ENCODE results near the gene PCSK4.
"Not testable (repeated sequence)": the region's sequence is repeated elsewhere in the genome, so short reads cannot be mapped to it uniquely, and the experiment has no call there.

PCSK4 gene

GRCh38 chr19:1503925-1504773 is 14.0 kb upstream of the PCSK4 start:
- H3K4me3 ChIP-seq (replicated peaks; ENCODE audit: low read depth, low read length) = no peak overlapping the region
- no peaks in the 10 kb centered on the region; the same call in 1 of the 2 replicates for H3K27me3 ChIP-seq (replicated peaks; ENCODE audit: control insufficient read depth, insufficient read depth, low read length)
- H3K36me3 ChIP-seq (ENCODE audit: control insufficient read depth, insufficient read depth, low read length) = no peaks in the 10 kb centered on the region
- no peak for DNase-seq (ENCODE audit: extremely low read depth, insufficient read length)
- TF ChIP-seq, protein P1, sequence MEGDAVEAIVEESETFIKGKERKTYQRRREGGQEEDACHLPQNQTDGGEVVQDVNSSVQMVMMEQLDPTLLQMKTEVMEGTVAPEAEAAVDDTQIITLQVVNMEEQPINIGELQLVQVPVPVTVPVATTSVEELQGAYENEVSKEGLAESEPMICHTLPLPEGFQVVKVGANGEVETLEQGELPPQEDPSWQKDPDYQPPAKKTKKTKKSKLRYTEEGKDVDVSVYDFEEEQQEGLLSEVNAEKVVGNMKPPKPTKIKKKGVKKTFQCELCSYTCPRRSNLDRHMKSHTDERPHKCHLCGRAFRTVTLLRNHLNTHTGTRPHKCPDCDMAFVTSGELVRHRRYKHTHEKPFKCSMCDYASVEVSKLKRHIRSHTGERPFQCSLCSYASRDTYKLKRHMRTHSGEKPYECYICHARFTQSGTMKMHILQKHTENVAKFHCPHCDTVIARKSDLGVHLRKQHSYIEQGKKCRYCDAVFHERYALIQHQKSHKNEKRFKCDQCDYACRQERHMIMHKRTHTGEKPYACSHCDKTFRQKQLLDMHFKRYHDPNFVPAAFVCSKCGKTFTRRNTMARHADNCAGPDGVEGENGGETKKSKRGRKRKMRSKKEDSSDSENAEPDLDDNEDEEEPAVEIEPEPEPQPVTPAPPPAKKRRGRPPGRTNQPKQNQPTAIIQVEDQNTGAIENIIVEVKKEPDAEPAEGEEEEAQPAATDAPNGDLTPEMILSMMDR (IDR thresholded peaks at IDR 0.05; ENCODE audit: insufficient read depth, low read length, poor library complexity, severe bottlenecking) = no peak

- Histone ChIP-seq H3K4me3 (replicated peaks; ENCODE audit: low read depth, low read length) (no peak overlapping the region), H3K36me3 (ENCODE audit: control insufficient read depth, insufficient read depth, low read length) (no peaks in the 10 kb centered on the region), H3K27me3 (replicated peaks; ENCODE audit: control insufficient read depth, insufficient read depth, low read length) (no peaks in the 10 kb centered on the region; the same call in 1 of the 2 replicates)
- TF ChIP-seq, protein P1 (IDR thresholded peaks at IDR 0.05; ENCODE audit: insufficient read depth, low read length, poor library complexity, severe bottlenecking) = peak; percentile 77
- DNase-seq (ENCODE audit: extremely low read depth, insufficient read length) = peak; percentile 68
Observed at GRCh38 chr19:1503089-1503924, 13.2 kb upstream of the PCSK4 start.

DNA sequence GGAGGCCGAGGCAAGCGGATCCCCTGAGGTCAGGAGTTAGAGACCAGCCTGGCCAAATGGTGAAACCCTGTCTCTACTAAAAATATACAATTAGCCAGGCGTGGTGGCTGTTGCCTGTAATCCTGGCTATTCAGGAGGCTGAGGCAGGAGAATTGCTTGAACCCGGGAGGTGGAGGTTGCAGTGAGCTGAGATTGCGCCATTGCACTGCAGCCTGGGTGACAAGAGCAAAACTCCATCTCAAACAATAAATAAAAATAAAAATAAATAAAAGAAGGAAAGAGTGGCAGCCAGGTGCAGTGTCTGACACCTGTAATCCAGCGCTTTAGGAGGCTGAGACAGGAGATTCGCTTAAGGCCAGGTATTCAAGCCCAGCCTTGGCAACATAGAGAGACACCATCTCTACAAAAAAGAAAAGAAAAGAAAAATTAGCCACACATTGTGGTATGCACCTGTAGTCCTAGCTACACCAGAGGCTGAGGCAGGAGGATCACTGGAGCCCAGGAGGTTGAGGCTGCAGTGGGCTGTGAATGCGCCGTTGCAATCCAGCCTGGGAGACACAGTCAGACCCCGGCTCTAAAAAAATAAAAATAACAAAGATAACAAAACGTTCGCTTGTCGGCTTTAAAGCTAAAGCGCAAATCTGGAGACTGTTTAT is 12.4 kb upstream of the PCSK4 start:
- no peaks in the 10 kb centered on the region; the same call in 1 of the 2 replicates for H3K27me3 ChIP-seq (replicated peaks; ENCODE audit: control insufficient read depth, insufficient read depth, low read length)
- no peaks in the 10 kb centered on the region for H3K36me3 ChIP-seq (ENCODE audit: control insufficient read depth, insufficient read depth, low read length)
- no peak overlapping the region for H3K4me3 ChIP-seq (replicated peaks; ENCODE audit: low read depth, low read length)
- TF ChIP-seq, protein P1 (IDR thresholded peaks at IDR 0.05; ENCODE audit: insufficient read depth, low read length, poor library complexity, severe bottlenecking) = no peak
- no peak for DNase-seq (ENCODE audit: extremely low read depth, insufficient read length)

- DNase-seq (ENCODE audit: extremely low read depth, insufficient read length) = no peak
- no peaks in the 10 kb centered on the region for H3K36me3 ChIP-seq (ENCODE audit: control insufficient read depth, insufficient read depth, low read length)
- TF ChIP-seq, protein P1 (IDR thresholded peaks at IDR 0.05; ENCODE audit: insufficient read depth, low read length, poor library complexity, severe bottlenecking) = no peak
- no peaks in the 10 kb centered on the region; the same call in 1 of the 2 replicates for H3K27me3 ChIP-seq (replicated peaks; ENCODE audit: control insufficient read depth, insufficient read depth, low read length)
- H3K4me3 ChIP-seq (replicated peaks; ENCODE audit: low read depth, low read length) = no peak overlapping the region
Observed at GRCh38 chr19:1501200-1501595, 11.0 kb upstream of the PCSK4 start.

DNA sequence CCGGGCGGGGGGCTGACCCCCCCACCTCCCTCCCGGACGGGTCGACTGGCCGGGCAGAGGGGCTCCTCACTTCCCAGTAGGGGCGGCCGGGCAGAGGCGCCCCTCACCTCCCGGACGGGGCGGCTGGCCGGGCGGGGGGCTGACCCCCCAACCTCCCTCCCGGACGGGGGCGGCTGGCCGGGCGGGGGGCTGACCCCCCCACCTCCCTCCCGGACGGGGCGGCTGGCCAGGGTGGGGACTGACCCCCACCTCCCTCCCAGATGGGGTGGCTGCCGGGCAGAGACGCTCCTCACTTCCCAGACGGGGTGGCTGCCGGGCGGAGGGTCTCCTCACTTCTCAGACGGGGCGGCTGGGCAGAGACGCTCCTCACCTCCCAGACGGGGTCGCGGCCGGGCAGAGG is 9.1 kb upstream of the PCSK4 start:
- not testable (repeated sequence) for DNase-seq (ENCODE audit: extremely low read depth, insufficient read length); H3K4me3 ChIP-seq (replicated peaks; ENCODE audit: low read depth, low read length); H3K27me3 ChIP-seq (replicated peaks; ENCODE audit: control insufficient read depth, insufficient read depth, low read length); H3K36me3 ChIP-seq (ENCODE audit: control insufficient read depth, insufficient read depth, low read length)

Measured in GM06990 (cell line).